HepG2 (cell line): Measurements from ENCODE around the gene RRM2. TPM values are rescaled to one million over a fixed set of nuclear protein-coding genes. Genes with fewer than 3 reads are reported as not detected.

ENCODE experiments used
- CEBPG ChIP-seq: IDR thresholded peaks from 2 replicates; pipeline ENCODE4 v1.6.1; 2016
- CHD4 ChIP-seq: fragments of 200-600 bp; sonication (generic); IDR thresholded peaks from 2 replicates; pipeline ENCODE4 v1.7.0; 2017; ENCODE audit warnings: mild to moderate bottlenecking, low read length, borderline replicate concordance
- FOXC1 ChIP-seq: sonication (generic); formaldehyde crosslinking; IDR thresholded peaks from 2 replicates; pipeline ENCODE4 v1.8.0; 2022; ENCODE audit warnings: mild to moderate bottlenecking, missing genetic modification reagents, borderline replicate concordance
- HDAC1 ChIP-seq: sonication (generic); formaldehyde crosslinking; IDR thresholded peaks from 2 replicates; pipeline ENCODE4 v1.5.1; 2020; ENCODE audit warnings: mild to moderate bottlenecking, missing genetic modification reagents
- HIC2 ChIP-seq: sonication (generic); formaldehyde crosslinking; IDR thresholded peaks from 2 replicates; pipeline ENCODE4 v1.9.0; 2022; ENCODE audit warnings: low read depth, missing genetic modification reagents
- NFE2L1 ChIP-seq: sonication (generic); formaldehyde crosslinking; IDR thresholded peaks from 2 replicates; pipeline ENCODE4 v1.4.0; 2020; ENCODE audit warnings: missing genetic modification reagents, mild to moderate bottlenecking, borderline replicate concordance
- PRDM15 ChIP-seq: sonication (generic); formaldehyde crosslinking; IDR thresholded peaks from 2 replicates; pipeline ENCODE4 v1.4.0; 2020; ENCODE audit warnings: missing genetic modification reagents
- RBAK ChIP-seq: sonication (generic); formaldehyde crosslinking; IDR thresholded peaks from 2 replicates; pipeline ENCODE4 v1.5.1; 2020; ENCODE audit warnings: mild to moderate bottlenecking, missing genetic modification reagents
- REL ChIP-seq: sonication (generic); formaldehyde crosslinking; conservative IDR thresholded peaks from 2 replicates; pipeline ENCODE4 v1.8.0; 2022; ENCODE audit warnings: mild to moderate bottlenecking, missing genetic modification reagents, moderate library complexity
- RXRB ChIP-seq: IDR thresholded peaks from 2 replicates; pipeline ENCODE4 v1.6.1; 2016; ENCODE audit warnings: borderline replicate concordance, missing genetic modification reagents, missing compliant biosample characterization
- SAP130 ChIP-seq: IDR thresholded peaks from 2 replicates; pipeline ENCODE4 v1.6.1; 2016; ENCODE audit warnings: low read depth
- SOX13 ChIP-seq, 3 experiments: fragments of 450-650 bp in 1 of 3; sonication (generic) in 1 of 3; formaldehyde crosslinking in 1 of 3; IDR thresholded peaks in 2 of 3; conservative IDR thresholded peaks in 1 of 3; 2 replicates each; pipeline versions ENCODE4 v1.5.0 to v1.6.1; 2016 to 2020; ENCODE audit warnings: antibody characterized with exemption in 1 of 3, mild to moderate bottlenecking in 1 of 3, missing compliant biosample characterization in 1 of 3, missing genetic modification reagents in 1 of 3, moderate library complexity in 1 of 3
- SRF ChIP-seq: IDR thresholded peaks from 2 replicates; pipeline ENCODE4 v1.6.1; 2011; ENCODE audit warnings: mild to moderate bottlenecking, low read depth, low read length, moderate library complexity
- SRY ChIP-seq: sonication (generic); formaldehyde crosslinking; IDR thresholded peaks from 2 replicates; pipeline ENCODE4 v1.8.0; 2022; ENCODE audit warnings: mild to moderate bottlenecking, missing genetic modification reagents
- TAF1 ChIP-seq: sonication (generic); formaldehyde crosslinking; IDR thresholded peaks from 2 replicates; pipeline ENCODE4 v1.4.0; 2020; ENCODE audit warnings: missing genetic modification reagents
- TBX2 ChIP-seq: sonication (generic); formaldehyde crosslinking; IDR thresholded peaks from 2 replicates; pipeline ENCODE4 v1.5.0; 2020; ENCODE audit warnings: missing genetic modification reagents, mild to moderate bottlenecking, borderline replicate concordance
- TCF12 ChIP-seq, 2 experiments: fragments of 450-650 bp in 1 of 2; sonication (generic) in 1 of 2; formaldehyde crosslinking in 1 of 2; IDR thresholded peaks; 2 replicates each; pipeline versions ENCODE4 v1.6.1 to v1.8.0; 2017 to 2022; ENCODE audit warnings: antibody characterized with exemption in 1 of 2, mild to moderate bottlenecking in 1 of 2, missing genetic modification reagents in 1 of 2, moderate library complexity in 1 of 2
- THAP8 ChIP-seq: sonication (generic); formaldehyde crosslinking; IDR thresholded peaks from 2 replicates; pipeline ENCODE4 v1.5.1; 2020; ENCODE audit warnings: missing genetic modification reagents, mild to moderate bottlenecking, borderline replicate concordance
- TOE1 ChIP-seq: sonication (generic); formaldehyde crosslinking; IDR thresholded peaks from 2 replicates; pipeline ENCODE4 v1.4.0; 2020; ENCODE audit warnings: mild to moderate bottlenecking, missing genetic modification reagents
- TP53 ChIP-seq: sonication (generic); formaldehyde crosslinking; conservative IDR thresholded peaks from 2 replicates; pipeline ENCODE4 v1.4.0; 2020; ENCODE audit warnings: missing genetic modification reagents
- ZNF180 ChIP-seq: sonication (generic); formaldehyde crosslinking; IDR thresholded peaks from 2 replicates; pipeline ENCODE4 v1.4.0; 2020; ENCODE audit warnings: low read depth, missing genetic modification reagents, borderline replicate concordance
- ZNF234 ChIP-seq: sonication (generic); formaldehyde crosslinking; conservative IDR thresholded peaks from 2 replicates; pipeline ENCODE4 v1.5.1; 2020; ENCODE audit warnings: mild to moderate bottlenecking, missing genetic modification reagents
- ZNF3 ChIP-seq: IDR thresholded peaks from 2 replicates; pipeline ENCODE4 v1.7.0; 2017; ENCODE audit warnings: inconsistent platforms
- ZNF691 ChIP-seq: sonication (generic); formaldehyde crosslinking; IDR thresholded peaks from 2 replicates; pipeline ENCODE4 v1.4.0; 2020; ENCODE audit warnings: missing genetic modification reagents, low read depth, mild to moderate bottlenecking, borderline replicate concordance
- ZNF749 ChIP-seq: sonication (generic); formaldehyde crosslinking; IDR thresholded peaks from 2 replicates; pipeline ENCODE4 v1.8.0; 2022; ENCODE audit warnings: mild to moderate bottlenecking, missing genetic modification reagents, moderate library complexity, borderline replicate concordance
- polyA plus RNA-seq, 8 experiments: library from polyadenylated mRNA; depleted of rRNA in 3 of 8; stranded (reverse) in 7 of 8; unstranded in 1 of 8; fragments of >200 nt; fragmentation: Illumina TruSeq in 4 of 8; extraction: Trizol in 4 of 8; gene quantifications; 2 replicates each; pipeline versions ENCODE4 v1.2.1 to v1.2.3, GENCODE V29; 2011 to 2016; ENCODE audit warnings: low read depth in 4 of 8, missing spikeins in 1 of 8, mixed read lengths in 1 of 8; ENCODE audit not compliant: insufficient read depth in 1 of 8
- total RNA-seq, 5 experiments: library from RNA; depleted of rRNA; stranded (reverse); fragments of >200 nt; fragmentation: Illumina TruSeq; extraction: Trizol; gene quantifications; 2 replicates each; pipeline ENCODE4 v1.2.3, GENCODE V29; 2016; ENCODE audit warnings: low read depth in 1 of 5

Gene RRM2
- total and polyA plus RNA-seq, 2 of the 13 experiments (the other 11 are each of a cell fraction or from before 2014, with no cell fraction given): 31.3 to 150 TPM

- TF ChIP-seq PRDM15 (CRISPR knock-in tag) (no peak), ZNF234 (CRISPR knock-in tag) (no peak), TCF12 (IDR thresholded peaks at IDR 0.05) (no peak), TCF12 (CRISPR knock-in tag; IDR thresholded peaks at IDR 0.05) (no peak), HDAC1 (CRISPR knock-in tag) (peak; percentile 46; the same call in 1 of the 2 replicates), TP53 (no peak), SRF (0 out of 2 replicates have a peak, but pooled peaks have one; percentile 16), SOX13 (IDR thresholded peaks at IDR 0.05) (no peak), SOX13 (CRISPR knock-in tag; conservative IDR thresholded peaks at IDR 0.05 in 1 of 2, IDR thresholded peaks at IDR 0.05 in 1 of 2) (peak in 1 of 2 experiments; percentile 30; a peak in 1 of 4 replicates), SAP130 (peak; percentile 58; the same call in 1 of the 2 replicates), ZNF3 (CRISPR knock-in tag) (no peak), SRY (CRISPR knock-in tag) (no peak), ZNF691 (CRISPR knock-in tag) (no peak), RXRB (peak; percentile 91), THAP8 (CRISPR knock-in tag) (no peak), CHD4 (no peak), RBAK (CRISPR knock-in tag) (no peak), ZNF180 (no peak), NFE2L1 (CRISPR knock-in tag) (no peak), CEBPG (CRISPR knock-in tag) (0 out of 2 replicates have a peak, but pooled peaks have one; percentile 21), TOE1 (CRISPR knock-in tag) (no peak), TBX2 (peak; percentile 51; the same call in 1 of the 2 replicates), REL (CRISPR knock-in tag) (no peak), FOXC1 (CRISPR knock-in tag) (no peak), TAF1 (CRISPR knock-in tag) (no peak), ZNF749 (CRISPR knock-in tag) (no peak), HIC2 (CRISPR knock-in tag) (no peak)
Observed at GRCh38 chr2:10119027-10119325, 3.6 kb upstream of the RRM2 start (continued).
